B cell (primary cell): ENCODE data around the gene CEMIP. TPM values are rescaled to one million over a fixed set of nuclear protein-coding genes. Genes with fewer than 3 reads are reported as not detected.

Experiments
- ATAC-seq: fragments of 200-7000 bp; cut with Tn5 transposase; one replicate; pipeline ENCODE4 v1.10.0; 2021; ENCODE audit warnings: low read depth, mild to moderate bottlenecking, moderate number of reproducible peaks, moderate library complexity
- CTCF ChIA-PET: fragments of 350-600 bp; sonication (Branson Sonifier 250); formaldehyde crosslinking; loops from one replicate; lab custom pipeline; 2021; ENCODE audit warnings: antibody characterized with exemption, inconsistent platforms; lab: Charles Lee
- POLR2A ChIA-PET: fragments of 350-600 bp; sonication (Branson Sonifier 250); formaldehyde crosslinking; loops from one replicate; lab custom pipeline; 2021; ENCODE audit warnings: antibody characterized with exemption; lab: Charles Lee
- DNase-seq: peaks from one replicate; pipeline ENCODE4 v3.0.0; 2013
- H2AFZ ChIP-seq: 2 replicates; pipeline ENCODE4 v1.6.1; 2012; ENCODE audit warnings: mild to moderate bottlenecking, low read depth, low read length; ENCODE audit not compliant: insufficient read depth, poor library complexity, severe bottlenecking
- H3K27ac ChIP-seq, 2 donors: 1 replicate in 1 of 2; 2 replicates in 1 of 2; pipeline ENCODE4 v1.5.1; 2012 to 2013; ENCODE audit warnings: low read length in 2 of 2, mild to moderate bottlenecking in 2 of 2, moderate library complexity in 1 of 2
- H3K27me3 ChIP-seq, 4 experiments: fragments of 200-600 bp in 1 of 4; sonication (generic) in 1 of 4; replicated peaks in 1 of 4; 1 replicate in 2 of 4; 2 replicates in 2 of 4; pipeline versions ENCODE4 v1.6.1 to v1.7.0; 2013 to 2016; ENCODE audit warnings: low read length in 3 of 4, mild to moderate bottlenecking in 2 of 4, mixed read lengths in 1 of 4, moderate library complexity in 1 of 4; ENCODE audit not compliant: insufficient read depth in 4 of 4, control insufficient read depth in 3 of 4; ENCODE audit errors: control extremely low read depth in 1 of 4
- H3K36me3 ChIP-seq, 2 experiments: replicated peaks in 1 of 2; 1 replicate in 1 of 2; 2 replicates in 1 of 2; pipeline versions ENCODE4 v1.6.1 to v1.7.1; 2013; ENCODE audit warnings: low read length in 1 of 2; ENCODE audit not compliant: insufficient read depth in 2 of 2, control insufficient read depth in 1 of 2; ENCODE audit errors: control extremely low read depth in 1 of 2, extremely low read depth in 1 of 2
- H3K4me1 ChIP-seq, 2 donors: fragments of 200-600 bp in 1 of 2; sonication (generic) in 1 of 2; 1 replicate in 1 of 2; 2 replicates in 1 of 2; pipeline versions ENCODE4 v1.5.1 to v1.6.1; 2013 to 2017; ENCODE audit warnings: low read length in 2 of 2; ENCODE audit not compliant: control insufficient read depth in 2 of 2, insufficient read depth in 2 of 2
- H3K4me2 ChIP-seq: replicated peaks from 2 replicates; pipeline ENCODE3; 2012; ENCODE audit warnings: mild to moderate bottlenecking, low read depth, low read length; ENCODE audit not compliant: poor library complexity, severe bottlenecking
- H3K4me3 ChIP-seq, 5 experiments: fragments of 200-600 bp in 1 of 5; sonication (generic) in 1 of 5; 1 replicate in 3 of 5; 2 replicates in 2 of 5; pipeline versions ENCODE4 v1.5.1 to v1.7.0; 2011 to 2016; ENCODE audit warnings: low read length in 4 of 5, mild to moderate bottlenecking in 4 of 5, low read depth in 2 of 5, control low read depth in 1 of 5, moderate library complexity in 1 of 5; ENCODE audit not compliant: insufficient read depth in 1 of 5; ENCODE audit errors: control extremely low read depth in 1 of 5, extremely low read depth in 1 of 5
- H3K79me2 ChIP-seq: fragments of 200-600 bp; sonication (generic); one replicate; pipeline ENCODE4 v1.6.0; 2016; ENCODE audit warnings: low read length; ENCODE audit not compliant: control insufficient read depth, insufficient read depth
- H3K9ac ChIP-seq: fragments of 200-600 bp; sonication (generic); 2 replicates; pipeline ENCODE4 v1.6.1; 2017; ENCODE audit warnings: mild to moderate bottlenecking, low read length, moderate library complexity
- H3K9me3 ChIP-seq, 3 donors: one replicate each; pipeline versions ENCODE4 v1.6.1 to v1.7.1; 2013; ENCODE audit warnings: low read length in 2 of 3; ENCODE audit not compliant: control insufficient read depth in 2 of 3, insufficient read depth in 1 of 3; ENCODE audit errors: control extremely low read depth in 1 of 3
- H4K20me1 ChIP-seq: 2 replicates; pipeline ENCODE4 v1.6.0; 2012; ENCODE audit warnings: mild to moderate bottlenecking, low read length; ENCODE audit not compliant: insufficient read depth, control insufficient read depth, poor library complexity, severe bottlenecking
- H3K27ac Mint-ChIP-seq: one replicate; pipeline ENCODE4 v1.8.0; 2021; ENCODE audit warnings: mixed read lengths
- H3K27me3 Mint-ChIP-seq: one replicate; pipeline ENCODE4 v1.8.0; 2021; ENCODE audit warnings: mixed read lengths
- H3K4me1 Mint-ChIP-seq: one replicate; pipeline ENCODE4 v1.8.0; 2021; ENCODE audit warnings: mixed read lengths
- H3K4me3 Mint-ChIP-seq: one replicate; pipeline ENCODE4 v1.8.0; 2021; ENCODE audit warnings: mixed read lengths
- H3K9me3 Mint-ChIP-seq: one replicate; pipeline ENCODE4 v1.8.0; 2022; ENCODE audit warnings: mixed read lengths; ENCODE audit not compliant: insufficient read depth
- CTCF ChIP-seq: fragments of 200-600 bp; IDR thresholded peaks from one replicate; pipeline ENCODE4 v1.8.0; 2022; ENCODE audit warnings: antibody characterized with exemption, mild to moderate bottlenecking
- EZH2 ChIP-seq: IDR thresholded peaks from 2 replicates; pipeline ENCODE4 v1.6.1; 2012; ENCODE audit warnings: borderline replicate concordance, low read depth, mild to moderate bottlenecking, moderate library complexity, low read length; ENCODE audit not compliant: insufficient read depth, poor library complexity, severe bottlenecking
- WGBS: methylation state at CpG from one replicate; pipeline ENCODE4 v1.1.5; 2013; ENCODE audit warnings: missing lambda C conversion rate; ENCODE audit not compliant: insufficient coverage; 5-methylcytosine and 5-hydroxymethylcytosine counted together
- intact Hi-C: fragments of 100-400 bp; cut with micrococcal nuclease; formaldehyde crosslinking; loops from one replicate; pipeline ENCODE4 v1.10.0; 2022
- polyA plus RNA-seq: library from polyadenylated mRNA; depleted of rRNA; stranded (reverse); fragments of >200 nt; gene quantifications from 2 replicates; pipeline ENCODE4 v1.2.3, GENCODE V29; 2012
- total RNA-seq, 2 donors: library from RNA; stranded (reverse); fragments of 120-200 nt in 1 of 2; gene quantifications; 1 replicate in 1 of 2; 2 replicates in 1 of 2; pipeline versions ENCODE4 v1.2.3 to v1.2.4, GENCODE V29; 2013 to 2022

The CEMIP gene
- total and polyA plus RNA-seq, 2 donors (not counting 1 experiment from before 2014, with no cell fraction given), result 0.32 TPM; not detected in 1

GRCh38 chr15:80773792-80774352 is 5.3 kb upstream of the CEMIP start:
- peaks cover 0 to 23% (median 8%) of the 10 kb centered on the region in 4 experiments for H3K27me3 ChIP-seq
- Mint-ChIP-seq H3K4me1 (peaks cover 4% of the 10 kb centered on the region), H3K9me3 (no peaks in the 10 kb centered on the region), H3K27ac (no peak overlapping the region), H3K27me3 (peaks cover 14% of the 10 kb centered on the region), H3K4me3 (no peak overlapping the region)
- H3K9me3 ChIP-seq, result peaks cover 0 to 2% (median 0%) of the 10 kb centered on the region in 3 donors
- H3K27ac ChIP-seq, result no peak overlapping the region
- intact Hi-C loops, result no loop called here
- H3K79me2 ChIP-seq, result no peaks in the 10 kb centered on the region
- no peaks in the 10 kb centered on the region for H4K20me1 ChIP-seq
- no peak for DNase-seq
- no peak overlapping the region for H3K9ac ChIP-seq
- no peak overlapping the region for H2AFZ ChIP-seq
- no peaks in the 10 kb centered on the region for H3K36me3 ChIP-seq
- 71% methylated on average over 3 of the region's 5 CpGs for WGBS
- peaks cover 0 to 2% of the 10 kb centered on the region in 2 donors for H3K4me1 ChIP-seq
- ChIA-PET CTCF (no interaction called here), POLR2A (no interaction called here)
- no peak for ATAC-seq
- TF ChIP-seq CTCF (no peak), EZH2 (no peak)
- no peak overlapping the region for H3K4me3 ChIP-seq
- no peak overlapping the region for H3K4me2 ChIP-seq

GRCh38 chr15:80774486-80774885 is 4.7 kb upstream of the CEMIP start:
- Histone ChIP-seq H3K9ac (no peak overlapping the region), H3K79me2 (no peaks in the 10 kb centered on the region), H3K27ac (no peak overlapping the region), H3K4me3 (no peak overlapping the region), H3K9me3 (peaks cover 0 to 2% (median 0%) of the 10 kb centered on the region in 3 donors), H2AFZ (no peak overlapping the region), H3K27me3 (peaks cover 0 to 28% (median 10%) of the 10 kb centered on the region in 4 experiments), H3K4me1 (peaks cover 4 to 7% of the 10 kb centered on the region in 2 donors), H4K20me1 (no peaks in the 10 kb centered on the region), H3K36me3 (no peaks in the 10 kb centered on the region), H3K4me2 (no peak overlapping the region)
- DNase-seq (no peak), ATAC-seq (no peak)
- TF ChIP-seq EZH2, result no peak
- no peak for TF ChIP-seq CTCF
- no peaks in the 10 kb centered on the region for H3K9me3 Mint-ChIP-seq
- ChIA-PET CTCF (interaction anchor here (3.9 kb wide), 1 partner anchor 318 kb away, joined by 69 read pairs; no protein-coding TSS in a partner anchor), POLR2A (no interaction called here)
- H3K4me3 Mint-ChIP-seq, result no peak overlapping the region
- H3K27ac Mint-ChIP-seq, result no peak overlapping the region
- intact Hi-C loops, result no loop called here
- H3K4me1 Mint-ChIP-seq, result peaks cover 4% of the 10 kb centered on the region
- WGBS, result no CpG with 5 or more reads among the region's 1 CpG
- peaks cover 14% of the 10 kb centered on the region for H3K27me3 Mint-ChIP-seq
